HCT116 (cell line): ENCODE data around the gene CAPG. TPM values are rescaled to one million over a fixed set of nuclear protein-coding genes. Genes with fewer than 3 reads are reported as not detected.

Experiments
- ATAC-seq: fragments of 200-7000 bp; cut with Tn5 transposase; 2 replicates; pipeline ENCODE4 v1.9.1; 2020; ENCODE audit warnings: mild to moderate bottlenecking, moderate library complexity
- BruUV-seq: library from RNA; stranded (reverse); fragments of 400-500 nt; replicated peaks from 2 replicates; lab custom pipeline; 2021; lab: Mats Ljungman, UMichigan
- CTCF ChIA-PET: fragments of 300-600 bp; sonication (Branson Sonifier 250); formaldehyde crosslinking; loops from one replicate; lab custom pipeline; 2021; ENCODE audit warnings: antibody characterized with exemption; lab: Charles Lee
- POLR2A ChIA-PET: fragments of 300-600, 350-600 bp; sonication (Branson Sonifier 250); formaldehyde crosslinking; loops from one replicate; lab custom pipeline; 2021; ENCODE audit warnings: antibody characterized with exemption; lab: Charles Lee
- RAD21 ChIA-PET, 2 experiments: fragments of 300-600 bp; sonication (Branson Sonifier 250); formaldehyde crosslinking; loops; one replicate each; lab custom pipeline; 2023; ENCODE audit warnings: low total read pairs in 2 of 2; ENCODE audit not compliant: uncharacterized antibody in 2 of 2, unreplicated experiment in 2 of 2, low non-redundant PET in 1 of 2; lab: Charles Lee
- DNase-seq: peaks from one replicate; pipeline ENCODE4 v3.0.0-alpha.2; 2010; ENCODE audit warnings: low read depth, low spot score
- H2AFZ ChIP-seq: fragments of 200-600 bp; shearing (Covaris generic), sonication (generic); 2 replicates; pipeline ENCODE4 v1.6.1; 2017; ENCODE audit warnings: low read depth, mixed run types, mixed read lengths, antibody characterized with exemption, low read length; ENCODE audit not compliant: poor library complexity, severe bottlenecking
- H3K27ac ChIP-seq: 2 replicates; pipeline ENCODE4 v1.5.1; 2012; ENCODE audit warnings: low read depth, low read length
- H3K27me3 ChIP-seq: fragments of 200-600 bp; sonication (generic); 2 replicates; pipeline ENCODE4 v1.6.1; 2016; ENCODE audit warnings: mixed run types, low read length, mixed read lengths; ENCODE audit not compliant: insufficient read depth
- H3K36me3 ChIP-seq, 2 experiments: fragments of 200-500 bp in 1 of 2; fragments of 200-600 bp in 1 of 2; sonication (Bioruptor generic) in 1 of 2; sonication (generic) in 1 of 2; 2 replicates each; pipeline versions ENCODE4 v1.5.1 to v1.6.1; 2014 to 2016; ENCODE audit warnings: low read length in 2 of 2, inconsistent platforms in 1 of 2, mixed read lengths in 1 of 2, mixed run types in 1 of 2; ENCODE audit not compliant: insufficient read depth in 2 of 2, control insufficient read depth in 1 of 2
- H3K4me1 ChIP-seq, 2 experiments: fragments of 200-600 bp in 1 of 2; sonication (generic) in 1 of 2; 2 replicates each; pipeline versions ENCODE4 v1.5.1 to v1.6.1; 2012 to 2017; ENCODE audit warnings: low read length in 2 of 2, inconsistent platforms in 1 of 2, mild to moderate bottlenecking in 1 of 2, mixed read lengths in 1 of 2, mixed run types in 1 of 2, moderate library complexity in 1 of 2; ENCODE audit not compliant: insufficient read depth in 2 of 2, control insufficient read depth in 1 of 2
- H3K4me2 ChIP-seq: fragments of 200-600 bp; sonication (generic); 2 replicates; pipeline ENCODE4 v1.6.1; 2017; ENCODE audit warnings: mixed run types, low read length, mixed read lengths
- H3K4me3 ChIP-seq, 2 experiments: fragments of 200-600 bp in 1 of 2; sonication (generic) in 1 of 2; replicated peaks in 1 of 2; 2 replicates each; pipeline ENCODE4 v1.5.1; 2011 to 2016; ENCODE audit warnings: low read length in 2 of 2, control low read depth in 1 of 2, low read depth in 1 of 2, mild to moderate bottlenecking in 1 of 2, mixed read lengths in 1 of 2, mixed run types in 1 of 2
- H3K79me2 ChIP-seq: fragments of 200-600 bp; sonication (generic); 2 replicates; pipeline ENCODE4 v1.6.1; 2017; ENCODE audit warnings: mild to moderate bottlenecking, mixed run types, low read length, moderate library complexity, mixed read lengths; ENCODE audit not compliant: insufficient read depth
- H3K9ac ChIP-seq: fragments of 200-600 bp; sonication (generic); 2 replicates; pipeline ENCODE4 v1.6.1; 2016; ENCODE audit warnings: low read length, mixed read lengths
- H3K9me2 ChIP-seq: fragments of 200-600 bp; sonication (generic), shearing (Covaris generic); 2 replicates; pipeline ENCODE4 v1.6.1; 2017; ENCODE audit warnings: mixed run types, mild to moderate bottlenecking, moderate library complexity; ENCODE audit not compliant: insufficient read depth
- H3K9me3 ChIP-seq, 2 experiments: fragments of 200-500 bp in 1 of 2; fragments of 200-600 bp in 1 of 2; sonication (Bioruptor generic) in 1 of 2; sonication (generic) in 1 of 2; 2 replicates each; pipeline ENCODE4 v1.6.1; 2014 to 2017; ENCODE audit warnings: low read length in 2 of 2, mixed read lengths in 2 of 2, inconsistent platforms in 1 of 2, low read depth in 1 of 2, mild to moderate bottlenecking in 1 of 2, mixed run types in 1 of 2, moderate library complexity in 1 of 2; ENCODE audit not compliant: control insufficient read depth in 1 of 2, insufficient read depth in 1 of 2
- H4K20me1 ChIP-seq: fragments of 200-600 bp; sonication (generic), shearing (Covaris generic); 2 replicates; pipeline ENCODE4 v1.6.1; 2017; ENCODE audit warnings: mixed run types, mild to moderate bottlenecking, moderate library complexity; ENCODE audit not compliant: insufficient read depth
- SP1 ChIP-seq: IDR thresholded peaks from 2 replicates; pipeline ENCODE4 v1.6.1; 2012; ENCODE audit warnings: low read depth
- intact Hi-C: fragments of 100-400 bp; cut with micrococcal nuclease; formaldehyde crosslinking; loops from 2 replicates; pipeline ENCODE4 v1.10.0; 2022
- total RNA-seq: library from RNA; stranded (reverse); gene quantifications from one replicate; pipeline ENCODE4 v1.2.1, GENCODE V29; 2021; ENCODE audit not compliant: unreplicated experiment
- TF ChIP-seq, protein P1 (sequence below): IDR thresholded peaks from 2 replicates; pipeline ENCODE4 v1.6.1; 2012
- TF ChIP-seq, protein P2 (sequence below): IDR thresholded peaks from 2 replicates; pipeline ENCODE4 v1.6.1; 2012; ENCODE audit warnings: low read depth

The CAPG gene
- total RNA-seq, 1 experiment from 2014 or later, result 223 TPM

DNA sequence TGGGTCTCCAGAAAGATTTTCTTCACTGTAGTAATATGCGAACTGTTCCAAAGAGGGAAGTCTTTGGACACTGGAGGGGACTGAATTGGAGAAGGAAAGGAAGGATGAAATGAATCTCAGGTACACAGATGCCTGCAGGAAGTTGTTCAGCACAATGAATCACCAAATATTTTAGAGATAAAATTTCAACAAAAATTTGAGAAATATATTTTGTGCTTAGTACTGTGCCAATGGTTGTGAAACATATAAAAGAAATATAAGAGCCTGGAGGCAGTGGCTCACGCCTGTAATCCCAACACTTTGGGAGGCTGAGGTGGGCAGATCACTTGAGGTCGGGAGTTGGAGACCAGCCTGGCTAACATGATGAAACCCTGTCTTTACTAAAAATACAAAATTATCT lies 52.4 kb downstream of the CAPG start (continued):
- no peak for TF ChIP-seq SP1

DNA sequence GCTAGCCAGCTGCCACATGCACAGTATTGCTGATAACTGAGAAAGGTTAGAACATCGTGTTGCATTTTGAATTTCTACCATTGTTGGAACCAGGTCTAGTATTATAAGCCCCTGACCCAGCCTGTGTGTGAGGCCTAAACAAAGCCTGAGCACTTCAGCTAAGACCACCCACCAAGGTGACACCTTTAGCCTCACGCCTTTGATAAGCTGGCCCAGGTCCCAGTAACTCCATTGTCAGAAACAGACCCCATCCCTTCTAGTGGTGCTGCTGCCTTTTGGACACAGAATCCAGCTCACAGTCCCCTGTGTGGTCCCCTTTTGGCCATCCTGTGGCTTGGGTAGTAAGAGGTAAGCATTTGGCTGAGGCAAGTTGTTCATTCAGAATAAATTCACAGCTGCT lies 54.0 kb downstream of the CAPG start:
- TF ChIP-seq, protein P1, sequence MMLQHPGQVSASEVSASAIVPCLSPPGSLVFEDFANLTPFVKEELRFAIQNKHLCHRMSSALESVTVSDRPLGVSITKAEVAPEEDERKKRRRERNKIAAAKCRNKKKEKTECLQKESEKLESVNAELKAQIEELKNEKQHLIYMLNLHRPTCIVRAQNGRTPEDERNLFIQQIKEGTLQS, result no peak
- TF ChIP-seq, protein P2, sequence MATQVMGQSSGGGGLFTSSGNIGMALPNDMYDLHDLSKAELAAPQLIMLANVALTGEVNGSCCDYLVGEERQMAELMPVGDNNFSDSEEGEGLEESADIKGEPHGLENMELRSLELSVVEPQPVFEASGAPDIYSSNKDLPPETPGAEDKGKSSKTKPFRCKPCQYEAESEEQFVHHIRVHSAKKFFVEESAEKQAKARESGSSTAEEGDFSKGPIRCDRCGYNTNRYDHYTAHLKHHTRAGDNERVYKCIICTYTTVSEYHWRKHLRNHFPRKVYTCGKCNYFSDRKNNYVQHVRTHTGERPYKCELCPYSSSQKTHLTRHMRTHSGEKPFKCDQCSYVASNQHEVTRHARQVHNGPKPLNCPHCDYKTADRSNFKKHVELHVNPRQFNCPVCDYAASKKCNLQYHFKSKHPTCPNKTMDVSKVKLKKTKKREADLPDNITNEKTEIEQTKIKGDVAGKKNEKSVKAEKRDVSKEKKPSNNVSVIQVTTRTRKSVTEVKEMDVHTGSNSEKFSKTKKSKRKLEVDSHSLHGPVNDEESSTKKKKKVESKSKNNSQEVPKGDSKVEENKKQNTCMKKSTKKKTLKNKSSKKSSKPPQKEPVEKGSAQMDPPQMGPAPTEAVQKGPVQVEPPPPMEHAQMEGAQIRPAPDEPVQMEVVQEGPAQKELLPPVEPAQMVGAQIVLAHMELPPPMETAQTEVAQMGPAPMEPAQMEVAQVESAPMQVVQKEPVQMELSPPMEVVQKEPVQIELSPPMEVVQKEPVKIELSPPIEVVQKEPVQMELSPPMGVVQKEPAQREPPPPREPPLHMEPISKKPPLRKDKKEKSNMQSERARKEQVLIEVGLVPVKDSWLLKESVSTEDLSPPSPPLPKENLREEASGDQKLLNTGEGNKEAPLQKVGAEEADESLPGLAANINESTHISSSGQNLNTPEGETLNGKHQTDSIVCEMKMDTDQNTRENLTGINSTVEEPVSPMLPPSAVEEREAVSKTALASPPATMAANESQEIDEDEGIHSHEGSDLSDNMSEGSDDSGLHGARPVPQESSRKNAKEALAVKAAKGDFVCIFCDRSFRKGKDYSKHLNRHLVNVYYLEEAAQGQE, result no peak
- intact Hi-C loops, result no loop called here
- ChIA-PET POLR2A (no interaction called here), CTCF (interaction anchor here (1.2 kb wide), 1 partner anchor 14 kb away, joined by 3 read pairs; no protein-coding TSS in a partner anchor), RAD21 (no interaction called here)
- Histone ChIP-seq H3K4me1 (peaks cover 9 to 14% of the 10 kb centered on the region in 2 experiments; a peak in 3 of 4 replicates), H3K9me2 (no peaks in the 10 kb centered on the region), H3K4me3 (no peak overlapping the region), H3K9ac (no peak overlapping the region), H2AFZ (no peak overlapping the region), H3K79me2 (peaks cover 31% of the 10 kb centered on the region), H4K20me1 (no peaks in the 10 kb centered on the region), H3K36me3 (peaks cover 2 to 12% of the 10 kb centered on the region in 2 experiments; a peak in 2 of 4 replicates), H3K27me3 (no peaks in the 10 kb centered on the region), H3K9me3 (no peaks in the 10 kb centered on the region), H3K4me2 (no peak overlapping the region), H3K27ac (no peak overlapping the region)
- BruUV-seq, result no TSS peak
- ATAC-seq (no peak), DNase-seq (no peak)
